Right ventricle myocardium inferior (tissue), 1 donor: ENCODE measurements around the gene SLC2A10. TPM values are rescaled to one million over a fixed set of nuclear protein-coding genes. Genes with fewer than 3 reads are reported as not detected.
"Not testable (repeated sequence)": the region's sequence is repeated elsewhere in the genome, so short reads cannot be mapped to it uniquely, and the experiment has no call there.

Source experiments
- ATAC-seq: fragments of 200-7000 bp; cut with Tn5 transposase; one replicate; pipeline ENCODE4 v1.9.1; 2020; ENCODE audit warnings: mild to moderate bottlenecking, moderate library complexity
- DNase-seq: peaks from one replicate; pipeline ENCODE4 v3.0.0; 2021; ENCODE audit errors: missing footprints
- intact Hi-C: fragments of 100-400 bp; cut with DNase I; formaldehyde crosslinking; loops from one replicate; pipeline ENCODE4 v1.11.0; 2022
- long read RNA-seq: library from polyadenylated mRNA; unstranded; transcript quantifications from one replicate; pipeline ENCODE4 v2.0.0, GENCODE V29; 2021
- total RNA-seq: library from RNA; stranded (reverse); fragmentation: NEBNext Ultra II Directional; extraction: Animal tissue kit (Norgen Biotek cat#: 25700); gene quantifications from one replicate; pipeline ENCODE4 v1.2.1, GENCODE V29; 2021
- donor health status: DM: no; HTN: yes; CAD: no; lungs with severe emphysema.

The SLC2A10 gene
- total RNA-seq = 3.1 TPM
- long read RNA-seq, full-length matches to known transcripts = 5 of 6 reads
- long read RNA-seq, partial matches to known transcripts = 0 of 6 reads
- long read RNA-seq, other reads (novel, unspliced or antisense) = 1 of 6 reads

GRCh38 chr20:46709459-46710152, at the start of gene SLC2A10:
SLC2A10 (plus strand) TSS chr20:46709649; CDS start chr20:46709737, 88 bp downstream.
- intact Hi-C loops = no loop called here
- ATAC-seq (peak; percentile 89), DNase-seq (peak; percentile 78)

DNA sequence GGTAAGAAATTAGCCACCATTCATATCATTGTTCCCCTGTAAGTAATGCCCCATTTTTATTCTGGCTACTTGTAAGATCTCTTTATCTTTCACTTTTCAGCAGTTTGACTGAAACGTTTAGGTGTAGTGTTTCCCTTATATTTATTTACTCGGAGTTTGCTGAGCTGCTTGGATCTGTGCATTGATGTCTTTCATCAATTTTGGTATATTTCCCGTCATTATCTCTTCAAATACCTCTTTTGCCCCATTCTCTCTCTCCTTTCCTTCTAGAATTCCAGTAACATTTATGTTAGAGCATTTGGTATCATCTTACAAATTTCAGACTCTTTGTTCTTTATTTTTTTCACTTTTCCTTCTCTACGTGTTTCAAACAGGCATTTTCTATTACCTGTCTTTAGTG, 49.0 kb upstream of the SLC2A10 start:
- intact Hi-C loops = no loop called here
- ATAC-seq (no peak), DNase-seq (no peak)

DNA sequence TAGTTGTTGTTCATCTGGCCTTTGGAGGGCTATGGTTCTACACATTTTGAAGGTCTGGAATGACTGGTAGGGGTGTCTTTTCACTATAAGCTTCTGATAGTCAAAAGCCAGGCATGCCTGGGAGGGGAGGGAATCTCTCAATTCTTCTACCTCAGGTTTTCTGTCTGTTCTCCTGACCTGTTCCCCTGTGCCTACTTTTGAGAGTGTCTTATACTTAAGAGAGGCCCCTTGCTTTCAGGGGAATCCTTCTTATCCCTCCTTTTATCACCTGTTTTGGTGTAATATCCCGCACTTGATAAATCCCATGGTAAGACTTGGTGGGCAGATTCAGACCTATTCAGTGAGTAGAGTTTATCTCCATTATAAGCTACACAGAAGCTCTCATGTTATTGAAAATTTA, 47.8 kb upstream of the SLC2A10 start:
- intact Hi-C loops = no loop called here
- ATAC-seq (no peak), DNase-seq (no peak)

GRCh38 chr20:46663531-46663930, 45.9 kb upstream of the SLC2A10 start:
- DNase-seq (no peak), ATAC-seq (no peak)
- intact Hi-C loops = no loop called here

GRCh38 chr20:46665602-46666001, 43.8 kb upstream of the SLC2A10 start:
- ATAC-seq = no peak
- intact Hi-C loops = no loop called here

GRCh38 chr20:46666306-46666705, 43.1 kb upstream of the SLC2A10 start:
- intact Hi-C loops = no loop called here
- no peak for ATAC-seq
- DNase-seq = no peak

More at GRCh38 chr20:46665602-46666001, 43.8 kb upstream of the SLC2A10 start:
- no peak for DNase-seq

DNA sequence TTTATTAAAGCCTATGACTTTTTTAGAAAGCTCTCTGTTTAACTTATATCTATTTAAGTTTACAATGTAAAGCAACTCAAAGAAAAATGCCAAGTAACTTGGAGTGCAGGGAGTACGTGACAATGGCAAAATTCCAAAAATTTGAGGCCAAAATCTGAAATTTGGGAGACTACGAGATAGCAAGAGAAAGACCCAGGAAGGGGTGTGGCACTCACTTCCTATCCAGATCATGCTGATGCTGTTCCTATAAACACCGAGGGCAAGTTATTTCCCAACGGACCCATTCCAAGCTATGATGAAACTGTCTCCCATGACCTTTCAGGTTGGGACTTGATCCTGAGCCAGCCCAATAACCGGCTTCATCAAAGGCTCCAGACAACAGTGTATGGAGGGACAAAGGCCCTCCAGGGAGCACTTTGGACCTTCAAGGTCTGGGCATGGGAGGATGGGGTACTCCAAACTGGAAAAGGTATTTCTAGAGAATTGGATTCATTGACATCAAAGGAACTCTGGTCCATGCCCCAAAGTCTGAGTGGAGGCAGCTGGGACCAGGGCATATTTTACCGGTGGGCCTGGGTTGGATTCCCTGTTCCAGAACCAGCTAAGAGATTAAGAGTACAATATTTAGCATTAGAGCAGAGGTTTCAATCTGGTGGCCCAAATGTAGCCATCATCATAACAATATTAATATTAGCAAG, 42.5 kb upstream of the SLC2A10 start:
- intact Hi-C loops = no loop called here
- no peak for DNase-seq
- ATAC-seq = no peak

DNA sequence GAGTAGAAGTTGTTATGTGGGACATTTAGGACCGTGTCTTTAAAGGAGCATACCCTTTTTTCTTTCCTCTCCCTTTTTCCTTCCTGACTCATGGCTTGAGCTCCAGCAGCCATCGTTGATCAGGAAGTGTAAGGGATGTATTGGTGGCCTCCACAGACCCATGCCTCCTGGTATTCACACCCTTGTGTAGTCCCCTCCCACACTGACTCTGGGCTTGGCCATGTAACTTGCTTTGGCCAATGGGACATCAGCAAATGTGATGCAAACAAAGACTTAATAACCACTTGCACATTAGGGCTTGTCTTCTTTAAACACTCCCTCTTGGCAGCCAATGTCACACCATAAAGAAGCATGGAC, 39.2 kb upstream of the SLC2A10 start:
- no peak for ATAC-seq
- intact Hi-C loops = no loop called here
- no peak for DNase-seq

DNA sequence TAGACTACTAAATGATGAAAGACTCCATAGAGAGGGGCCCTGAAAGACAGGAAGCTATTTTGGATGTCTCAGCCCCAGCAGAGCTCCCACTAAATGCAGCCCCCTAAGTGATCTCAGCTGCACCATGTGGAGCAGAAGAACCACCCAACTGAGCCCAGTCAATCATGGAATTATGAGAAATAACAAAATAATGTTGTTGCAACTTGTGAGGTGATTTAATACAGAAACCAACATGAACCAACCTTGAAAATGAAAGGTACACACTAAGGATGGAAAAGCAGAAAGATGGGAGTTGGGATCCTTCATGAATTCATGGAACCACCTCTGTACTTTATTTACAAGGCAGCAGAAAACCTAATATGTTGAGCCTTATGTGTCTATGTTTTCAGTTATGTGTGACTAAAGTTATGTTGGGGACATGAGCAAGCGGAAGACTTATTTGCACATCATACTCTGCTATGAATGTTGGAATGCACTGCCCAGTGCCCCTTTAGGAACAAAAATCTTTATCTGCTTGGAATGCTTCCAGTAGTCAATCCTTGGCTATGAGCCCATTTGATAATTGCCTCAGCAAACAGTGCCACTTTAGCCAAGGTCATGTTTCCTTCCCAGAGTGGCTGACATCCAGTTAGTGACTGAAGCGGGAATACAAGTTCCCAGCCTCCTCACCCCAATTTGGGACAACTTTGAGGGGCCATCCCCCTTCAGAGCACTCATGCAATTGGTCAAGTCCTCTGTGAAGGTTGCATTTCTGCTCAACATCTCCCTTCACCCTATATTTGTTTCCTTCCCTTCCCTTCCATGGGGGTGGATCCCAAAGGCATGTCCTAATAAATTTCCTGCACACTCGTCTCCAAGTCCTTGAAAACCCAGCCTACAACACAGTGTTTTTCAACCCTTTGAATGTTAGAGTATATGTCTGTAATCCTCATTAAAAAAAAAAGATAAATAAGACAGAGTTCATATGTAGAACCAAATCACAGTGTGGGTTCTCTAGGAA, 38.6 kb upstream of the SLC2A10 start:
- ATAC-seq (no peak), DNase-seq (no peak)
- intact Hi-C loops = no loop called here

DNA sequence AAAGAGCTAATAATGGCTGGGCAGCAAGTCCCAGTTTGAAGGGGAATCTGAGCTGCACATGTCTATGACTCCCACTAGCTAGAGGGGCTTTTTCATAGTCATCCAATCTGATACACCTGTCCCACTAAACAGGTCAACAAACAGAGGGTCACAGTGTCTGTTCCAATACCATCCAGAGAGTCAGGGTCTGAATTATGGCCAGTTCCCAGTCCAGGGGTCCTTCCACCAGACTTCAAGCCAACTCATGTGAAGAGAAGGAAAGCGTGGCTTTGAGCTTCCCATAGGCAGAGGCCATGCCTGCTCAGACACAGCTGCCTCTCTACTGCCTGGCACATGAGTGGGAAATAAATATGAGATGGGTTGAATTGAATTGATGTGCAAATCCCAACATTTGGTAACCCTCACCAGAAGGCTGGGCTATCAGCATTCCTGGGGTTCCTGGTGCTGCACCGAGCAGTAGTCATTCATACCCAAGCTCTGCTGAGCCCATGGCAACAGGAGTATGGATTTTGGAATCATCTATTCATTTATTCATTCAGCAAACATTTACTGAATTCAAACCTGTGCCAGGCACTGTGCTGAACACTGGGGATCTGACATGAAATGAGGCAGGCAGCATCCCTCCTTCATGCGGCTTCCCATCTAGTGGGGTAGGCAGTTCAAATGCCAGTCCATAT, 37.4 kb upstream of the SLC2A10 start:
- ATAC-seq = no peak
- no peak for DNase-seq
- intact Hi-C loops = no loop called here

- ATAC-seq (no peak), DNase-seq (no peak)
- intact Hi-C loops = no loop called here
Measured at GRCh38 chr20:46672543-46673148, 36.8 kb upstream of the SLC2A10 start.

DNA sequence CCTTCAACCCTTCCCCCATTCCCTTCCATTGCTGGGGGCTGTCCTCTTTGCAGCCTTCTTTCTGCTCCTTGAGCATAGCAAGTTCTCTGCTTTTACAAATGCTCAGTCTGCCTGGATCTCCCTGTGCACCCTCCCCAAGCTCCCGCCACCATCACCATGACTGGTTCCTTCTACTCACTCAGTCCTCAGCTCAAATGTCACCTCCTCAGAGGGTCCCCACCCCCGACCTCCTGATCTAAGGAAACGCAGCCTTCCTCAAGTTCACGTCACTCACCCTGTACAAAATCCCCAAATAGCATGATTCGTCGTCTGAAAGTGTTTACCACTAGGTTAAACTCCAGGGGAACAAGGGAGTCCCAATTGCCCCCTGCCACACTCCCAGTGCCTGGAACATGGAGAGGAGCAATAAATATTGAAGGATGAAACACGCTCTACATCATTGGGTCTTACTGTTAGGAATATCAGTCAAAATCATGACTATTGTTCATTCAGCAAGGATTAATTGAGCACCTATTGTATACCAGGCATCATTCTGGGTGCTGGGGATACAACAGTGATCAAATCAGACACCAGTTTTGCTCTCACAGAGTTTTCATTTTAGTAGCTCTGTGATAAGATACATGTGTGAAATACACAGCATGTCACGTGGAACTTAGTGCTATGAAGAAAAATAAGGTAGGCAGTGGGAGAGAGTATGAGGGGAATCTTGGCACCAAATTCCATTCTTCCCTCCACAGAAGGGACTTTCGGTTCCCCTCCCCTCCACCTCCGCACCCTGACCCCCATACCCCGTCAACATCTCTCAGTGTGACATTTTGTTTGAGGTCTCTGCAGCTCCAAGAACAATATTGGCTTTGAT, 35.8 kb upstream of the SLC2A10 start:
- DNase-seq = no peak
- no peak for ATAC-seq
- intact Hi-C loops = no loop called here

DNA sequence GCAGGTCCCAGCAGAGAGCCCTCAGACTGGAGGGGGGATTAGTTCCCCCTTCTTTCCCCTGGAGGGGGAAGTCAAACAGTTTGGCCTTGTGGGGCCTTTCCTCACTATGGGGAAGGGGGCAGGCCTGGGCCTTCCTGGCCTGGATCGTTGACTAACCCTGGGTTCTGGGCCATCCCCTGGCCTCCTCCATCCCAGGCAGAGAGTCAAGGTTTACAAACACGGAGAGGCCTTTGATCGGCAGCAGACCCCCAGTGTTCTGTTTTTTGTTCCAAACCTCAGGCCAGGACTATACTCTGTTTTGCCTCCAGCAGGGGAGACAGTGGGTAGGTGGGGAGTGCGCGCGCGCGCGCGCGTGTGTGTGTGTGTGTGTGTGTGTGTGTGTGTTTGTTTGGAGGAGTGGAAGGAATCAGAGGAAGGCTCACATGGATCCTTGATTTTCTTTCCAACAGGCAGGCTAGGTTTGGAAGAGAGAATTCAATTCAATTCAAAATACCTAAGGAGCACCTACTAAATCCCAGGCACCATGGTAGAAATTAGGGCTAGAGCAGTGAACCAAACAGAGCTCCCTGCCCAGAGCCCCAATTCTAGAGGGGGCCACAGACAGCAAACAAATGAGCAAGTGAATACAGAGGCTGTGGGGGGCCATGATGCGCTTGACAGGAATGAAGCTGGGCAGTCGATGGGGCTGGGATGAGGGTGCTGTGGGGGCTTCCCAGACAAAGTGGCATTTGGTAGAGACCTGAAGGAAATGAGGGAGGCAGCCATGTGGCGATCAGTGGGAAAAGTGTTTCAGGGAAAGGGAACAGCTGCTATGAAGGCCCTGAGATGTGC, 35.0 kb upstream of the SLC2A10 start:
- no peak for ATAC-seq
- DNase-seq = no peak
- intact Hi-C loops = no loop called here

GRCh38 chr20:46676649-46677316, 32.7 kb upstream of the SLC2A10 start:
- DNase-seq, ATAC-seq, intact Hi-C loops: not testable (repeated sequence)

DNA sequence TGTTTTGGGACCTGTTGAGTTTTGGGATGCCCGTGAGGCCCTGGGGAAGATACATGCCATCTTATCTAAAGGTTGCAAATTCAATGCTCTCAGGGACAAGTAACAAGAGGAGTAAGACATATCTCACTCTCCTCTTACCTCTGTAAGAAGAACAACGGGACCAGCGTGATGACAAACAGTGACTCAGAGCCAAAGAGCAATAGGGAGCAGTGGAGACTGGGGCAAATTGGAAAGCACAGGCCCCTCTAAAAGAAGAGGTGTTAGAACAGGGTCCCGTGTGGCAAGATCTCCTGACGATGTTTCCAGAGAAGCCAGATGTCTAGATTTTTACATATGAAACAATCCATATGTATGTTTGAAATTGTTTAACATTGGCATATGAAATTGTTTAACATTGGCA, 31.8 kb upstream of the SLC2A10 start:
- DNase-seq = no peak
- ATAC-seq = no peak
- intact Hi-C loops = no loop called here

GRCh38 chr20:46678516-46678915, 30.9 kb upstream of the SLC2A10 start:
- ATAC-seq = no peak
- no peak for DNase-seq
- intact Hi-C loops = no loop called here
